Panc1 (cell line): Measurements from ENCODE around the gene LIPF.

Experiments
- POLR2AphosphoS5 ChIP-seq: IDR thresholded peaks from 2 replicates; pipeline ENCODE4 v1.6.1; 2012; ENCODE audit warnings: mild to moderate bottlenecking, low read depth, low read length, moderate library complexity
- SIN3A ChIP-seq: IDR thresholded peaks from 2 replicates; pipeline ENCODE4 v1.6.1; 2012; ENCODE audit warnings: low read depth, mild to moderate bottlenecking, low read length, moderate library complexity, borderline replicate concordance; ENCODE audit not compliant: insufficient read depth
- TCF7L2 ChIP-seq: IDR thresholded peaks from 2 replicates; pipeline ENCODE4 v1.6.1; 2011; ENCODE audit warnings: mild to moderate bottlenecking, low read depth, low read length, inconsistent platforms
- TF ChIP-seq, protein P1 (sequence below): fragments of 450-650 bp; IDR thresholded peaks from 2 replicates; pipeline ENCODE4 v1.5.1; 2017; ENCODE audit warnings: mild to moderate bottlenecking
- TF ChIP-seq, protein P2 (sequence below), 2 experiments: IDR thresholded peaks; 2 replicates each; pipeline ENCODE4 v1.6.1; 2011 to 2012; ENCODE audit warnings: low read depth in 2 of 2, control low read depth in 1 of 2, low read length in 1 of 2, mild to moderate bottlenecking in 1 of 2, moderate library complexity in 1 of 2; ENCODE audit not compliant: insufficient read depth in 1 of 2

DNA sequence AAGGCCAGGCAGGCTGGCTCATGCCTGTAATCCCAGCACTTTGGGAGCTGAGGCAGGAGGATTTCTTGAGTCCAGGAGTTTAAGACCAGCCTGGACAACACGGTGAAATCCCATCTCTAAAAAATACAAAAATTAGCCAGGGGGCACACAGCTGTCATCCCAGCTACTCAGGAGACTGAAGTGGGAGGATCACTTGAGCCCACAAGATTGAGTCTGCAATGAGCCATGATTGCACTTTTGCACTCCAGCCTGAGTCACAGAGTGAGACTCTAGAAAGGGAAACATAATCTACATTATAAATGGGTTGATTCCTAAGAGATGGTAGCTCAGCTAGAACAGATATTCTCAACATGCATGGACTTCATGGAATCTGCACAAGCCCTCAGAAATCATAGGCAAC is 6.3 kb upstream of the LIPF start:
- TF ChIP-seq, protein P1, sequence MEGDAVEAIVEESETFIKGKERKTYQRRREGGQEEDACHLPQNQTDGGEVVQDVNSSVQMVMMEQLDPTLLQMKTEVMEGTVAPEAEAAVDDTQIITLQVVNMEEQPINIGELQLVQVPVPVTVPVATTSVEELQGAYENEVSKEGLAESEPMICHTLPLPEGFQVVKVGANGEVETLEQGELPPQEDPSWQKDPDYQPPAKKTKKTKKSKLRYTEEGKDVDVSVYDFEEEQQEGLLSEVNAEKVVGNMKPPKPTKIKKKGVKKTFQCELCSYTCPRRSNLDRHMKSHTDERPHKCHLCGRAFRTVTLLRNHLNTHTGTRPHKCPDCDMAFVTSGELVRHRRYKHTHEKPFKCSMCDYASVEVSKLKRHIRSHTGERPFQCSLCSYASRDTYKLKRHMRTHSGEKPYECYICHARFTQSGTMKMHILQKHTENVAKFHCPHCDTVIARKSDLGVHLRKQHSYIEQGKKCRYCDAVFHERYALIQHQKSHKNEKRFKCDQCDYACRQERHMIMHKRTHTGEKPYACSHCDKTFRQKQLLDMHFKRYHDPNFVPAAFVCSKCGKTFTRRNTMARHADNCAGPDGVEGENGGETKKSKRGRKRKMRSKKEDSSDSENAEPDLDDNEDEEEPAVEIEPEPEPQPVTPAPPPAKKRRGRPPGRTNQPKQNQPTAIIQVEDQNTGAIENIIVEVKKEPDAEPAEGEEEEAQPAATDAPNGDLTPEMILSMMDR = no peak
- TF ChIP-seq POLR2AphosphoS5 (no peak), TCF7L2 (no peak), SIN3A (no peak)
- TF ChIP-seq, protein P2, sequence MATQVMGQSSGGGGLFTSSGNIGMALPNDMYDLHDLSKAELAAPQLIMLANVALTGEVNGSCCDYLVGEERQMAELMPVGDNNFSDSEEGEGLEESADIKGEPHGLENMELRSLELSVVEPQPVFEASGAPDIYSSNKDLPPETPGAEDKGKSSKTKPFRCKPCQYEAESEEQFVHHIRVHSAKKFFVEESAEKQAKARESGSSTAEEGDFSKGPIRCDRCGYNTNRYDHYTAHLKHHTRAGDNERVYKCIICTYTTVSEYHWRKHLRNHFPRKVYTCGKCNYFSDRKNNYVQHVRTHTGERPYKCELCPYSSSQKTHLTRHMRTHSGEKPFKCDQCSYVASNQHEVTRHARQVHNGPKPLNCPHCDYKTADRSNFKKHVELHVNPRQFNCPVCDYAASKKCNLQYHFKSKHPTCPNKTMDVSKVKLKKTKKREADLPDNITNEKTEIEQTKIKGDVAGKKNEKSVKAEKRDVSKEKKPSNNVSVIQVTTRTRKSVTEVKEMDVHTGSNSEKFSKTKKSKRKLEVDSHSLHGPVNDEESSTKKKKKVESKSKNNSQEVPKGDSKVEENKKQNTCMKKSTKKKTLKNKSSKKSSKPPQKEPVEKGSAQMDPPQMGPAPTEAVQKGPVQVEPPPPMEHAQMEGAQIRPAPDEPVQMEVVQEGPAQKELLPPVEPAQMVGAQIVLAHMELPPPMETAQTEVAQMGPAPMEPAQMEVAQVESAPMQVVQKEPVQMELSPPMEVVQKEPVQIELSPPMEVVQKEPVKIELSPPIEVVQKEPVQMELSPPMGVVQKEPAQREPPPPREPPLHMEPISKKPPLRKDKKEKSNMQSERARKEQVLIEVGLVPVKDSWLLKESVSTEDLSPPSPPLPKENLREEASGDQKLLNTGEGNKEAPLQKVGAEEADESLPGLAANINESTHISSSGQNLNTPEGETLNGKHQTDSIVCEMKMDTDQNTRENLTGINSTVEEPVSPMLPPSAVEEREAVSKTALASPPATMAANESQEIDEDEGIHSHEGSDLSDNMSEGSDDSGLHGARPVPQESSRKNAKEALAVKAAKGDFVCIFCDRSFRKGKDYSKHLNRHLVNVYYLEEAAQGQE (IDR thresholded peaks at IDR 0.05; ENCODE audit: insufficient read depth in 1 of 2, low read depth in 2 of 2, low read length in 1 of 2) = no peak
